GM21528 (cell line): Measurements from ENCODE around the gene TRRAP.
A peak's percentile ranks its signal among the peaks of the same experiment; 100 is the strongest.

ENCODE experiments used
- ATAC-seq: cut with Tn5 transposase; IDR thresholded peaks from one replicate; pipeline ENCODE4 v1.9.1; 2021; ENCODE audit warnings: mild to moderate bottlenecking, moderate library complexity; ENCODE audit not compliant: unreplicated experiment, low FRiP score

The TRRAP gene

GRCh38 chr7:98887038-98887437, 8.7 kb downstream of the TRRAP start:
- no peak for ATAC-seq

GRCh38 chr7:98892609-98893008, 14.3 kb downstream of the TRRAP start:
- ATAC-seq: no peak

- ATAC-seq: no peak
These were observed 21.5 kb downstream of the TRRAP start for GRCh38 chr7:98899816-98900215.

- no peak for ATAC-seq
These were observed 22.5 kb downstream of the TRRAP start for GRCh38 chr7:98900815-98901214.

- ATAC-seq: no peak
These were observed 24.2 kb downstream of the TRRAP start for GRCh38 chr7:98902523-98902922.

GRCh38 chr7:98903246-98903645, 24.9 kb downstream of the TRRAP start:
- no peak for ATAC-seq

GRCh38 chr7:98907570-98907969, 29.2 kb downstream of the TRRAP start:
- no peak for ATAC-seq

GRCh38 chr7:98908585-98908984, 30.3 kb downstream of the TRRAP start:
- ATAC-seq: no peak

GRCh38 chr7:98909487-98909886, 31.2 kb downstream of the TRRAP start:
- ATAC-seq: no peak

GRCh38 chr7:98910427-98910826, 32.1 kb downstream of the TRRAP start:
- ATAC-seq: no peak

- no peak for ATAC-seq
These were observed 33.6 kb downstream of the TRRAP start for GRCh38 chr7:98911916-98912315.

- no peak for ATAC-seq
These were observed 34.7 kb downstream of the TRRAP start for GRCh38 chr7:98913026-98913425.

- ATAC-seq: no peak
These were observed 35.3 kb downstream of the TRRAP start for GRCh38 chr7:98913612-98914011.

GRCh38 chr7:98917331-98917730, 39.0 kb downstream of the TRRAP start:
- no peak for ATAC-seq

GRCh38 chr7:98921608-98922372, 43.5 kb downstream of the TRRAP start:
- ATAC-seq: no peak

GRCh38 chr7:98922392-98923187, 44.3 kb downstream of the TRRAP start:
- no peak for ATAC-seq

- ATAC-seq: no peak
These were observed 45.2 kb downstream of the TRRAP start for GRCh38 chr7:98923512-98923911.

- ATAC-seq: no peak
These were observed 48.8 kb downstream of the TRRAP start for GRCh38 chr7:98927125-98927524.

- ATAC-seq: no peak
These were observed 52.1 kb downstream of the TRRAP start for GRCh38 chr7:98930464-98930863.

GRCh38 chr7:98930921-98931320, 52.6 kb downstream of the TRRAP start:
- peak; percentile 61 for ATAC-seq

GRCh38 chr7:98933321-98933720, 55.0 kb downstream of the TRRAP start:
- ATAC-seq: no peak

GRCh38 chr7:98934267-98934666, 55.9 kb downstream of the TRRAP start:
- ATAC-seq: no peak
